Activated CD8-positive, alpha-beta memory T cell treated with anti-CD3 and anti-CD28 coated beads, Interleukin-2, amount 50 U/mL, for 1 hour (primary cell): ENCODE results near the gene P2RY6.
"Not testable (repeated sequence)": the region's sequence is repeated elsewhere in the genome, so short reads cannot be mapped to it uniquely, and the experiment has no call there.

Source experiments
- DNase-seq: peaks from one replicate; pipeline ENCODE4 v3.0.0-alpha.2; 2020; ENCODE audit errors: extremely low read depth

P2RY6 gene

GRCh38 chr11:73260127-73260457, 12.0 kb upstream of the P2RY6 start:
- DNase-seq = no peak

- DNase-seq = no peak
Observed at GRCh38 chr11:73262851-73263495, 9.2 kb upstream of the P2RY6 start.

- no peak for DNase-seq
Observed at GRCh38 chr11:73263640-73264039, 8.5 kb upstream of the P2RY6 start.

- DNase-seq = no peak
Observed at GRCh38 chr11:73265278-73265810, 6.8 kb upstream of the P2RY6 start.

- no peak for DNase-seq
Observed at GRCh38 chr11:73265853-73266645, 6.1 kb upstream of the P2RY6 start.

GRCh38 chr11:73266646-73267020, 5.5 kb upstream of the P2RY6 start:
- no peak for DNase-seq

GRCh38 chr11:73267122-73267846, 4.9 kb upstream of the P2RY6 start:
- DNase-seq = no peak

- DNase-seq = no peak
Observed at GRCh38 chr11:73267906-73268540, 4.1 kb upstream of the P2RY6 start.

- no peak for DNase-seq
Observed at GRCh38 chr11:73268671-73269271, 3.4 kb upstream of the P2RY6 start.

GRCh38 chr11:73269459-73270015, 2.6 kb upstream of the P2RY6 start:
- DNase-seq = no peak

- no peak for DNase-seq
Observed at GRCh38 chr11:73270016-73270854, 1.9 kb upstream of the P2RY6 start.

GRCh38 chr11:73270855-73271477, 1.2 kb upstream of the P2RY6 start:
- DNase-seq = no peak

- DNase-seq = not testable (repeated sequence)
Observed at GRCh38 chr11:73271478-73271865, 666 bp upstream of the P2RY6 start.

GRCh38 chr11:73272680-73273038, 521 bp downstream of the P2RY6 start:
- no peak for DNase-seq

GRCh38 chr11:73273222-73273895, 1.2 kb downstream of the P2RY6 start:
- no peak for DNase-seq

- not testable (repeated sequence) for DNase-seq
Observed at GRCh38 chr11:73274191-73274590, 2.1 kb downstream of the P2RY6 start.

- no peak for DNase-seq
Observed at GRCh38 chr11:73274722-73275380, 2.7 kb downstream of the P2RY6 start.

- DNase-seq = no peak
Observed at GRCh38 chr11:73275381-73275750, 3.2 kb downstream of the P2RY6 start.

- no peak for DNase-seq
Observed at GRCh38 chr11:73277467-73277866, 5.3 kb downstream of the P2RY6 start.
